Ovary (tissue), 3 donors: ENCODE measurements around the gene CNRIP1.

Source experiments
- EP300 ChIP-seq: sonication (generic); formaldehyde crosslinking; IDR thresholded peaks from one replicate; pipeline ENCODE4 v1.6.1; 2017; ENCODE audit warnings: antibody characterized with exemption
- POLR2A ChIP-seq: fragments of 450-650 bp; IDR thresholded peaks from one replicate; pipeline ENCODE4 v1.6.1; 2017; ENCODE audit warnings: antibody characterized with exemption, mild to moderate bottlenecking, moderate library complexity
- TF ChIP-seq, protein P1 (sequence below), 3 donors: fragments of 450-650 bp in 2 of 3; fragments of 200-600 bp in 1 of 3; IDR thresholded peaks; one replicate each; pipeline versions ENCODE4 v1.5.1 to v1.8.0; 2016 to 2022; ENCODE audit warnings: antibody characterized with exemption in 3 of 3, mild to moderate bottlenecking in 1 of 3
- donor health status: DM: no; HTN: no; CAD: no.

DNA sequence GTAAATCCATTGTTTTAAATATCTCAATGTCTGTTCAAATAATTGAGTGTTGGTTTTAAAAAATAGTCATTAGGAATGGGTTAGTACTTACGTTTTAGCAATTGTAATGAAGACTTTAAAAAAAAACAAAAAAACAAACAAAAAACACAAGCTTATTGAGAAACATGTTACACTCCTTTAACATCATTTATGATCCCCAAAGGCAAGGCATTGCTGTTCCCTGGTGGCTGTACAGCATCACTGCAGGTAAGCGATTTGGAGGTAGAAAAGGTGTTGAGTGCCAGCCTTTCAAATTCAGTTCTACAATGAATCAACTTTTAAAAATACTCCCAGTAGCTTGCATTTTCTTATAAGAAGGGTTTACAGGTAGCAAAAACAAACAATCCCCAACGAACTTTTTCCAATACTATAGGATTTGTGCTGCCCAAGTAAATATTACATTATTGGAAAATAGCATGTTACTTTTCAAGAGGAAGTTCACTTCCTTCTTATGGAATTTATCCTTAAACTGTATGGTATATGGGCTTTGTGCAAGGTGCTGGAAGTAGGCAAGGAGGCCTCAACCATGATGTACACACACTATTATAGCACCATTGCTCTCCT is 27.5 kb downstream of the CNRIP1 start:
- TF ChIP-seq, protein P1, sequence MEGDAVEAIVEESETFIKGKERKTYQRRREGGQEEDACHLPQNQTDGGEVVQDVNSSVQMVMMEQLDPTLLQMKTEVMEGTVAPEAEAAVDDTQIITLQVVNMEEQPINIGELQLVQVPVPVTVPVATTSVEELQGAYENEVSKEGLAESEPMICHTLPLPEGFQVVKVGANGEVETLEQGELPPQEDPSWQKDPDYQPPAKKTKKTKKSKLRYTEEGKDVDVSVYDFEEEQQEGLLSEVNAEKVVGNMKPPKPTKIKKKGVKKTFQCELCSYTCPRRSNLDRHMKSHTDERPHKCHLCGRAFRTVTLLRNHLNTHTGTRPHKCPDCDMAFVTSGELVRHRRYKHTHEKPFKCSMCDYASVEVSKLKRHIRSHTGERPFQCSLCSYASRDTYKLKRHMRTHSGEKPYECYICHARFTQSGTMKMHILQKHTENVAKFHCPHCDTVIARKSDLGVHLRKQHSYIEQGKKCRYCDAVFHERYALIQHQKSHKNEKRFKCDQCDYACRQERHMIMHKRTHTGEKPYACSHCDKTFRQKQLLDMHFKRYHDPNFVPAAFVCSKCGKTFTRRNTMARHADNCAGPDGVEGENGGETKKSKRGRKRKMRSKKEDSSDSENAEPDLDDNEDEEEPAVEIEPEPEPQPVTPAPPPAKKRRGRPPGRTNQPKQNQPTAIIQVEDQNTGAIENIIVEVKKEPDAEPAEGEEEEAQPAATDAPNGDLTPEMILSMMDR (IDR thresholded peaks at IDR 0.05), result peak in 1 of 3 donors; percentile 59
- TF ChIP-seq POLR2A (no peak), EP300 (no peak)
